CD4-positive, alpha-beta T cell treated with Interferon gamma for 1 hour (primary cell): ENCODE data around the gene SVOPL.
A peak's percentile ranks its signal among the peaks of the same experiment; 100 is the strongest.
"Not testable (repeated sequence)": the region's sequence is repeated elsewhere in the genome, so short reads cannot be mapped to it uniquely, and the experiment has no call there.

Experiments
- DNase-seq: peaks from one replicate; pipeline ENCODE4 v3.0.0-alpha.2; 2020

Gene SVOPL

GRCh38 chr7:138700857-138701536 lies at the start of gene SVOPL:
TSS of gene SVOPL (minus strand) at chr7:138701362. CDS start at chr7:138679045, 22,317 bp downstream.
- no peak for DNase-seq

GRCh38 chr7:138750473-138750872 lies 49.3 kb upstream of the SVOPL start:
- no peak for DNase-seq

- no peak for DNase-seq
These were observed 48.8 kb upstream of the SVOPL start for GRCh38 chr7:138749960-138750359.

- DNase-seq, result no peak
These were observed 47.5 kb upstream of the SVOPL start for GRCh38 chr7:138748666-138749065.

GRCh38 chr7:138746073-138746472 lies 44.9 kb upstream of the SVOPL start:
- no peak for DNase-seq

GRCh38 chr7:138745189-138745588 lies 44.0 kb upstream of the SVOPL start:
- no peak for DNase-seq

- no peak for DNase-seq
These were observed 40.2 kb upstream of the SVOPL start for GRCh38 chr7:138741453-138741735.

- no peak for DNase-seq
These were observed 38.7 kb upstream of the SVOPL start for GRCh38 chr7:138739859-138740258.

GRCh38 chr7:138738551-138739335 lies 37.6 kb upstream of the SVOPL start:
- DNase-seq, result peak; percentile 76

- no peak for DNase-seq
These were observed 37.0 kb upstream of the SVOPL start for GRCh38 chr7:138738114-138738513.

GRCh38 chr7:138735399-138735798 lies 34.2 kb upstream of the SVOPL start:
- no peak for DNase-seq

GRCh38 chr7:138731733-138732132 lies 30.6 kb upstream of the SVOPL start:
- not testable (repeated sequence) for DNase-seq

- DNase-seq, result no peak
These were observed 28.3 kb upstream of the SVOPL start for GRCh38 chr7:138729444-138729843.

GRCh38 chr7:138727336-138728099 lies 26.4 kb upstream of the SVOPL start:
- DNase-seq, result no peak

- DNase-seq, result no peak
These were observed 25.1 kb upstream of the SVOPL start for GRCh38 chr7:138726288-138726687.

GRCh38 chr7:138720286-138720685 lies 19.1 kb upstream of the SVOPL start:
- DNase-seq, result no peak

GRCh38 chr7:138716889-138717288 lies 15.7 kb upstream of the SVOPL start:
- no peak for DNase-seq

GRCh38 chr7:138713191-138713590 lies 12.0 kb upstream of the SVOPL start:
- DNase-seq, result no peak

GRCh38 chr7:138712652-138713051 lies 11.5 kb upstream of the SVOPL start:
- no peak for DNase-seq

- DNase-seq, result no peak
These were observed 9.6 kb upstream of the SVOPL start for GRCh38 chr7:138710536-138711385.

GRCh38 chr7:138705167-138705566 lies 4.0 kb upstream of the SVOPL start:
- no peak for DNase-seq

- DNase-seq, result no peak
These were observed 368 bp upstream of the SVOPL start for GRCh38 chr7:138701537-138701923.

- DNase-seq, result no peak
These were observed 1.5 kb downstream of the SVOPL start for GRCh38 chr7:138699661-138700060.
